K562 (cell line): ENCODE measurements around the gene COL4A2. TPM values are rescaled to one million over a fixed set of nuclear protein-coding genes. Genes with fewer than 3 reads are reported as not detected.

ENCODE experiments used
- ATAC-seq: fragments of 200-7000 bp; cut with Tn5 transposase; 3 replicates; pipeline ENCODE4 v1.9.1; 2020; ENCODE audit warnings: moderate library complexity
- BruUV-seq: library from RNA; stranded (reverse); fragments of 400-500 nt; replicated peaks from 2 replicates; lab custom pipeline; 2021; lab: Mats Ljungman, UMichigan
- CTCF ChIA-PET: fragments of 300-600 bp; formaldehyde crosslinking; extraction: SDS; loops from one replicate; lab custom pipeline; 2021; ENCODE audit warnings: low intra/inter-chr PET ratio; lab: Yijun Ruan, JAX
- POLR2A ChIA-PET: fragments of 300-600, 350-650 bp; sonication (Branson Sonifier 250); formaldehyde crosslinking; extraction: SDS; loops from one replicate; lab custom pipeline; 2021; ENCODE audit warnings: antibody characterized with exemption, inconsistent platforms; lab: Yijun Ruan, JAX
- DNase-seq, 4 experiments: peaks; one replicate each; pipeline versions ENCODE4 v3.0.0 to v3.0.0-alpha.2; 2011 to 2018; ENCODE audit warnings: low spot score in 3 of 4, mixed read lengths in 3 of 4; ENCODE audit errors: extremely low read depth in 1 of 4
- FAIRE-seq: peaks from 2 replicates; lab custom pipeline; 2011; peaks lifted over from hg19 to GRCh38; lab: Jason Lieb, UNC
- H2AFZ ChIP-seq: 2 replicates; pipeline ENCODE4 v1.6.0; 2011; ENCODE audit warnings: low read depth, low read length, control low read depth, inconsistent platforms
- H3K27ac ChIP-seq: fragments of 200-600 bp; 3 replicates; pipeline ENCODE4 v1.8.0; 2011; ENCODE audit warnings: low read depth, mild to moderate bottlenecking, control low read depth, inconsistent platforms, low read length, moderate library complexity, mixed read lengths; ENCODE audit errors: extremely low read depth
- H3K27me3 ChIP-seq, 2 experiments: fragments of 300-600 bp in 1 of 2; 2 replicates in 1 of 2; 3 replicates in 1 of 2; pipeline versions ENCODE4 v1.6.0 to v1.8.0; 2011; ENCODE audit warnings: inconsistent platforms in 2 of 2, low read length in 2 of 2, mild to moderate bottlenecking in 1 of 2, mixed read lengths in 1 of 2, moderate library complexity in 1 of 2; ENCODE audit not compliant: control insufficient read depth in 2 of 2, insufficient read depth in 2 of 2
- H3K36me3 ChIP-seq: fragments of 300-600 bp; 3 replicates; pipeline ENCODE4 v1.8.0; 2011; ENCODE audit warnings: mild to moderate bottlenecking, low read length, inconsistent platforms; ENCODE audit not compliant: control insufficient read depth, insufficient read depth
- H3K4me1 ChIP-seq, 2 experiments: fragments of 200-600 bp in 1 of 2; replicated peaks in 1 of 2; 2 replicates in 1 of 2; 3 replicates in 1 of 2; pipeline versions ENCODE4 v1.5.1 to v1.8.0; 2011; ENCODE audit warnings: inconsistent platforms in 2 of 2, low read length in 2 of 2, mild to moderate bottlenecking in 1 of 2, mixed read lengths in 1 of 2, moderate library complexity in 1 of 2; ENCODE audit not compliant: control insufficient read depth in 2 of 2, insufficient read depth in 2 of 2
- H3K4me2 ChIP-seq: 2 replicates; pipeline ENCODE4 v1.6.1; 2011; ENCODE audit warnings: low read length, control low read depth, inconsistent platforms, mixed read lengths; ENCODE audit not compliant: insufficient read depth
- H3K4me3 ChIP-seq: fragments of 200-600 bp; sonication (generic), shearing (Covaris generic); 2 replicates; pipeline ENCODE4 v1.5.1; 2016; ENCODE audit warnings: control low read depth, inconsistent platforms
- H3K79me2 ChIP-seq: fragments of 200-600 bp; 3 replicates; pipeline ENCODE4 v1.8.0; 2011; ENCODE audit warnings: low read length, inconsistent platforms; ENCODE audit not compliant: control insufficient read depth, insufficient read depth
- H3K9ac ChIP-seq, 2 experiments: 2 replicates each; pipeline versions ENCODE4 v1.6.0 to v1.6.1; 2011; ENCODE audit warnings: low read depth in 2 of 2, low read length in 2 of 2, control low read depth in 1 of 2, inconsistent platforms in 1 of 2, mild to moderate bottlenecking in 1 of 2, mixed read lengths in 1 of 2; ENCODE audit not compliant: insufficient read depth in 1 of 2
- H3K9me1 ChIP-seq: one replicate; pipeline ENCODE4 v1.6.0; 2011; ENCODE audit warnings: inconsistent platforms, mild to moderate bottlenecking, low read length, moderate library complexity; ENCODE audit not compliant: control insufficient read depth, insufficient read depth
- H3K9me3 ChIP-seq: replicated peaks from 2 replicates; pipeline ENCODE4 v1.5.1; 2011; ENCODE audit warnings: low read depth, low read length, inconsistent platforms; ENCODE audit not compliant: control insufficient read depth, insufficient read depth
- H4K20me1 ChIP-seq: replicated peaks from 2 replicates; pipeline ENCODE4 v1.6.1; 2011; ENCODE audit warnings: low read length, inconsistent platforms, mixed read lengths; ENCODE audit not compliant: control insufficient read depth, insufficient read depth
- BRF1 ChIP-seq: IDR thresholded peaks from 3 replicates; pipeline ENCODE4 v1.6.1; 2011; ENCODE audit warnings: borderline replicate concordance, mild to moderate bottlenecking; ENCODE audit not compliant: insufficient read length; ENCODE audit errors: extremely low read depth
- CTBP1 ChIP-seq: fragments of 450-650 bp; IDR thresholded peaks from 2 replicates; pipeline ENCODE4 v1.6.1; 2016; ENCODE audit warnings: borderline replicate concordance
- ETV1 ChIP-seq: fragments of 450-650 bp; conservative IDR thresholded peaks from 2 replicates; pipeline ENCODE4 v1.6.1; 2016; ENCODE audit warnings: missing genetic modification characterization, control low read depth, low read depth, missing compliant biosample characterization
- L3MBTL2 ChIP-seq: fragments of 450-650 bp; IDR thresholded peaks from 2 replicates; pipeline ENCODE4 v1.6.1; 2016; ENCODE audit warnings: mild to moderate bottlenecking, moderate library complexity
- NR2C2 ChIP-seq, 2 experiments: fragments of 200-800 bp in 1 of 2; sonication (Bioruptor generic) in 1 of 2; sonication (generic) in 1 of 2; formaldehyde crosslinking in 1 of 2; IDR thresholded peaks; 2 replicates each; pipeline versions ENCODE4 v1.6.1 to v1.8.0; 2016 to 2022; ENCODE audit warnings: mild to moderate bottlenecking in 1 of 2, missing compliant biosample characterization in 1 of 2, missing genetic modification characterization in 1 of 2, missing genetic modification reagents in 1 of 2
- RAD21 ChIP-seq, 2 experiments: fragments of 250-450 bp in 1 of 2; fragments of 450-650 bp in 1 of 2; sonication (Bioruptor Pico) in 1 of 2; formaldehyde crosslinking in 1 of 2; IDR thresholded peaks in 1 of 2; conservative IDR thresholded peaks in 1 of 2; 2 replicates each; pipeline versions ENCODE4 v1.4.0 to v1.8.0; 2020 to 2022; ENCODE audit warnings: mild to moderate bottlenecking in 2 of 2, moderate library complexity in 1 of 2
- SPI1 ChIP-seq: IDR thresholded peaks from 2 replicates; pipeline ENCODE4 v1.6.1; 2011; ENCODE audit warnings: low read depth, low read length, control low read depth, borderline replicate concordance
- ZNF583 ChIP-seq: fragments of 250-450 bp; sonication (Bioruptor Pico); IDR thresholded peaks from 2 replicates; pipeline ENCODE4 v1.4.0; 2020
- WGBS: fragments of 100-300 bp; shearing (Covaris generic); methylation state at CpG from one replicate; pipeline ENCODE4 v1.1.6; 2016; ENCODE audit warnings: low coverage, mixed read lengths; ENCODE audit not compliant: insufficient coverage; ENCODE audit errors: missing lambda C conversion rate; 5-methylcytosine and 5-hydroxymethylcytosine counted together
- in situ Hi-C: fragments of 300-500 bp; cut with MboI; formaldehyde crosslinking; loops from 4 replicates; pipeline ENCODE4 v1.15.0; 2018; ENCODE audit warnings: inconsistent platforms, mixed read lengths
- intact Hi-C: fragments of 100-400 bp; cut with micrococcal nuclease; formaldehyde crosslinking; loops from 2 replicates; pipeline ENCODE4 v1.14.2; 2022
- polyA plus RNA-seq, 8 experiments: library from polyadenylated mRNA; depleted of rRNA in 4 of 8; stranded (reverse) in 5 of 8; unstranded in 3 of 8; fragments of >200 nt; fragmentation: Nextera tagmentation in 2 of 8; fragmentation: Illumina TruSeq in 1 of 8; extraction: Ambion mirVana in 2 of 8; extraction: Trizol in 1 of 8; gene quantifications; 2 replicates each; pipeline versions ENCODE4 v1.2.1 to v1.2.3, GENCODE V29; 2011 to 2014; ENCODE audit warnings: inconsistent platforms in 1 of 8, missing spikeins in 1 of 8
- total RNA-seq, 7 experiments: library from RNA; depleted of rRNA in 6 of 7; stranded (reverse); fragments of >200 nt in 6 of 7; fragmentation: Illumina TruSeq in 2 of 7; extraction: Trizol in 2 of 7; gene quantifications; 2 replicates each; pipeline versions ENCODE4 v1.2.1 to v1.2.3, GENCODE V29; 2011 to 2021; ENCODE audit warnings: low replicate concordance in 1 of 7
- TF ChIP-seq, protein P1 (sequence below): fragments of 450-650 bp; IDR thresholded peaks from 2 replicates; pipeline ENCODE4 v1.6.1; 2016; ENCODE audit warnings: mild to moderate bottlenecking, moderate library complexity

COL4A2 gene
- total and polyA plus RNA-seq, 9 of the 15 experiments (the other 6 are each of a cell fraction or from before 2014, with no cell fraction given) = 0.13 to 15.2 (median 8.1) TPM

GRCh38 chr13:110536006-110536693 lies 229.1 kb downstream of the COL4A2 start:
- H3K4me2 ChIP-seq = peak overlapping the region; percentile 37; the same call in 1 of the 2 replicates
- FAIRE-seq = no peak
- TF ChIP-seq SPI1 = peak; percentile 89
- TF ChIP-seq ETV1 = peak; percentile 34; the same call in 1 of the 2 replicates
- TF ChIP-seq NR2C2 (CRISPR knock-in tag; IDR thresholded peaks at IDR 0.05) = no peak
- peak; percentile 58 for TF ChIP-seq NR2C2 (tag; IDR thresholded peaks at IDR 0.05)
- no peak for TF ChIP-seq ZNF583 (CRISPR knock-in tag)
- TF ChIP-seq L3MBTL2 = peak; percentile 74
- no peak for TF ChIP-seq BRF1
- 0 out of 2 replicates have a peak, but pooled peaks have one; percentile 35 for TF ChIP-seq CTBP1
- TF ChIP-seq, protein P1, sequence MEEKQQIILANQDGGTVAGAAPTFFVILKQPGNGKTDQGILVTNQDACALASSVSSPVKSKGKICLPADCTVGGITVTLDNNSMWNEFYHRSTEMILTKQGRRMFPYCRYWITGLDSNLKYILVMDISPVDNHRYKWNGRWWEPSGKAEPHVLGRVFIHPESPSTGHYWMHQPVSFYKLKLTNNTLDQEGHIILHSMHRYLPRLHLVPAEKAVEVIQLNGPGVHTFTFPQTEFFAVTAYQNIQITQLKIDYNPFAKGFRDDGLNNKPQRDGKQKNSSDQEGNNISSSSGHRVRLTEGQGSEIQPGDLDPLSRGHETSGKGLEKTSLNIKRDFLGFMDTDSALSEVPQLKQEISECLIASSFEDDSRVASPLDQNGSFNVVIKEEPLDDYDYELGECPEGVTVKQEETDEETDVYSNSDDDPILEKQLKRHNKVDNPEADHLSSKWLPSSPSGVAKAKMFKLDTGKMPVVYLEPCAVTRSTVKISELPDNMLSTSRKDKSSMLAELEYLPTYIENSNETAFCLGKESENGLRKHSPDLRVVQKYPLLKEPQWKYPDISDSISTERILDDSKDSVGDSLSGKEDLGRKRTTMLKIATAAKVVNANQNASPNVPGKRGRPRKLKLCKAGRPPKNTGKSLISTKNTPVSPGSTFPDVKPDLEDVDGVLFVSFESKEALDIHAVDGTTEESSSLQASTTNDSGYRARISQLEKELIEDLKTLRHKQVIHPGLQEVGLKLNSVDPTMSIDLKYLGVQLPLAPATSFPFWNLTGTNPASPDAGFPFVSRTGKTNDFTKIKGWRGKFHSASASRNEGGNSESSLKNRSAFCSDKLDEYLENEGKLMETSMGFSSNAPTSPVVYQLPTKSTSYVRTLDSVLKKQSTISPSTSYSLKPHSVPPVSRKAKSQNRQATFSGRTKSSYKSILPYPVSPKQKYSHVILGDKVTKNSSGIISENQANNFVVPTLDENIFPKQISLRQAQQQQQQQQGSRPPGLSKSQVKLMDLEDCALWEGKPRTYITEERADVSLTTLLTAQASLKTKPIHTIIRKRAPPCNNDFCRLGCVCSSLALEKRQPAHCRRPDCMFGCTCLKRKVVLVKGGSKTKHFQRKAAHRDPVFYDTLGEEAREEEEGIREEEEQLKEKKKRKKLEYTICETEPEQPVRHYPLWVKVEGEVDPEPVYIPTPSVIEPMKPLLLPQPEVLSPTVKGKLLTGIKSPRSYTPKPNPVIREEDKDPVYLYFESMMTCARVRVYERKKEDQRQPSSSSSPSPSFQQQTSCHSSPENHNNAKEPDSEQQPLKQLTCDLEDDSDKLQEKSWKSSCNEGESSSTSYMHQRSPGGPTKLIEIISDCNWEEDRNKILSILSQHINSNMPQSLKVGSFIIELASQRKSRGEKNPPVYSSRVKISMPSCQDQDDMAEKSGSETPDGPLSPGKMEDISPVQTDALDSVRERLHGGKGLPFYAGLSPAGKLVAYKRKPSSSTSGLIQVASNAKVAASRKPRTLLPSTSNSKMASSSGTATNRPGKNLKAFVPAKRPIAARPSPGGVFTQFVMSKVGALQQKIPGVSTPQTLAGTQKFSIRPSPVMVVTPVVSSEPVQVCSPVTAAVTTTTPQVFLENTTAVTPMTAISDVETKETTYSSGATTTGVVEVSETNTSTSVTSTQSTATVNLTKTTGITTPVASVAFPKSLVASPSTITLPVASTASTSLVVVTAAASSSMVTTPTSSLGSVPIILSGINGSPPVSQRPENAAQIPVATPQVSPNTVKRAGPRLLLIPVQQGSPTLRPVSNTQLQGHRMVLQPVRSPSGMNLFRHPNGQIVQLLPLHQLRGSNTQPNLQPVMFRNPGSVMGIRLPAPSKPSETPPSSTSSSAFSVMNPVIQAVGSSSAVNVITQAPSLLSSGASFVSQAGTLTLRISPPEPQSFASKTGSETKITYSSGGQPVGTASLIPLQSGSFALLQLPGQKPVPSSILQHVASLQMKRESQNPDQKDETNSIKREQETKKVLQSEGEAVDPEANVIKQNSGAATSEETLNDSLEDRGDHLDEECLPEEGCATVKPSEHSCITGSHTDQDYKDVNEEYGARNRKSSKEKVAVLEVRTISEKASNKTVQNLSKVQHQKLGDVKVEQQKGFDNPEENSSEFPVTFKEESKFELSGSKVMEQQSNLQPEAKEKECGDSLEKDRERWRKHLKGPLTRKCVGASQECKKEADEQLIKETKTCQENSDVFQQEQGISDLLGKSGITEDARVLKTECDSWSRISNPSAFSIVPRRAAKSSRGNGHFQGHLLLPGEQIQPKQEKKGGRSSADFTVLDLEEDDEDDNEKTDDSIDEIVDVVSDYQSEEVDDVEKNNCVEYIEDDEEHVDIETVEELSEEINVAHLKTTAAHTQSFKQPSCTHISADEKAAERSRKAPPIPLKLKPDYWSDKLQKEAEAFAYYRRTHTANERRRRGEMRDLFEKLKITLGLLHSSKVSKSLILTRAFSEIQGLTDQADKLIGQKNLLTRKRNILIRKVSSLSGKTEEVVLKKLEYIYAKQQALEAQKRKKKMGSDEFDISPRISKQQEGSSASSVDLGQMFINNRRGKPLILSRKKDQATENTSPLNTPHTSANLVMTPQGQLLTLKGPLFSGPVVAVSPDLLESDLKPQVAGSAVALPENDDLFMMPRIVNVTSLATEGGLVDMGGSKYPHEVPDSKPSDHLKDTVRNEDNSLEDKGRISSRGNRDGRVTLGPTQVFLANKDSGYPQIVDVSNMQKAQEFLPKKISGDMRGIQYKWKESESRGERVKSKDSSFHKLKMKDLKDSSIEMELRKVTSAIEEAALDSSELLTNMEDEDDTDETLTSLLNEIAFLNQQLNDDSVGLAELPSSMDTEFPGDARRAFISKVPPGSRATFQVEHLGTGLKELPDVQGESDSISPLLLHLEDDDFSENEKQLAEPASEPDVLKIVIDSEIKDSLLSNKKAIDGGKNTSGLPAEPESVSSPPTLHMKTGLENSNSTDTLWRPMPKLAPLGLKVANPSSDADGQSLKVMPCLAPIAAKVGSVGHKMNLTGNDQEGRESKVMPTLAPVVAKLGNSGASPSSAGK = peak; percentile 57; the same call in 1 of the 2 replicates
- TF ChIP-seq RAD21 (CRISPR knock-in tag; conservative IDR thresholded peaks at IDR 0.05 in 1 of 2, IDR thresholded peaks at IDR 0.05 in 1 of 2) = peak in 1 of 2 experiments; percentile 10; a peak in 1 of 4 replicates

More at GRCh38 chr13:110536006-110536693, 229.1 kb downstream of the COL4A2 start:
- in situ Hi-C loops = no loop called here
- intact Hi-C loops = no loop called here
- Histone ChIP-seq H3K9me3 (no peaks in the 10 kb centered on the region), H3K36me3 (no peaks in the 10 kb centered on the region), H3K9ac (peak overlapping the region in 1 of 2 experiments; percentile 43; a peak in 1 of 4 replicates), H3K9me1 (no peaks in the 10 kb centered on the region), H3K79me2 (no peaks in the 10 kb centered on the region; the same call in 1 of the 3 replicates), H2AFZ (peak overlapping the region; percentile 63; the same call in 1 of the 2 replicates), H3K27me3 (no peaks in the 10 kb centered on the region), H3K4me3 (no peak overlapping the region), H3K4me1 (peaks cover 11 to 29% of the 10 kb centered on the region in 2 experiments), H3K27ac (peak overlapping the region; percentile 45; the same call in 1 of the 3 replicates), H4K20me1 (no peaks in the 10 kb centered on the region)
- peak; percentile 60 for ATAC-seq
- ChIA-PET CTCF (no interaction called here), POLR2A (interaction anchor here (0.6 to 0.7 kb wide), 3 partner anchors 14 to 315 kb away, joined by 3 to 4 read pairs (median 3); no protein-coding TSS in a partner anchor)
- 35% methylated on average over 15 of the region's 18 CpGs for WGBS
- peak in 2 of 4 experiments; percentile 18 to 33 for DNase-seq
- BruUV-seq = no TSS peak
